Hypothalamus (tissue), 51 donors: ENCODE results near the gene ZC3H7B.
"Not testable (repeated sequence)": the region's sequence is repeated elsewhere in the genome, so short reads cannot be mapped to it uniquely, and the experiment has no call there.

Experiments used
- DNase-seq, 51 donors: peaks; one replicate each; lab custom pipeline; 2025; lab: John Stamatoyannopoulos, UW

ZC3H7B gene

GRCh38 chr22:41368543-41369423 is 67.5 kb downstream of the ZC3H7B start:
- peak in 32 of 51 donors; percentile 5 to 63 (median 24) for DNase-seq

- DNase-seq = peak in 3 of 51 donors; percentile 17 to 63 (median 42)
Observed at GRCh38 chr22:41369424-41369745, 68.1 kb downstream of the ZC3H7B start.

GRCh38 chr22:41369837-41370236 is 68.5 kb downstream of the ZC3H7B start:
- no peak for DNase-seq

- DNase-seq = no peak
Observed at GRCh38 chr22:41377846-41378245, 76.5 kb downstream of the ZC3H7B start.

- peak in 2 of 51 donors; percentile 51 to 65 for DNase-seq
Observed at GRCh38 chr22:41380993-41381328, 79.6 kb downstream of the ZC3H7B start.

- DNase-seq = peak; percentile 86 to 100 (median 99)
Observed at GRCh38 chr22:41381329-41382097, 80.2 kb downstream of the ZC3H7B start, which contains the start of gene TEF. Gene TEF (plus strand): TSS chr22:41381942. CDS start chr22:41382045, 103 bp downstream.

GRCh38 chr22:41382098-41382578 is 80.8 kb downstream of the ZC3H7B start:
- peak in 48 of 51 donors; percentile 19 to 94 (median 81) for DNase-seq

- DNase-seq = peak in 19 of 51 donors; percentile 32 to 63 (median 49)
Observed at GRCh38 chr22:41382610-41383009, 81.3 kb downstream of the ZC3H7B start.

- no peak for DNase-seq
Observed at GRCh38 chr22:41383085-41383484, 81.8 kb downstream of the ZC3H7B start.

GRCh38 chr22:41384128-41384527 is 82.8 kb downstream of the ZC3H7B start:
- no peak for DNase-seq

GRCh38 chr22:41387341-41387740 is 86.0 kb downstream of the ZC3H7B start:
- no peak for DNase-seq

- DNase-seq = no peak
Observed at GRCh38 chr22:41394012-41394356, 92.7 kb downstream of the ZC3H7B start.

GRCh38 chr22:41395531-41396240 is 94.4 kb downstream of the ZC3H7B start:
- DNase-seq = no peak

- no peak for DNase-seq
Observed at GRCh38 chr22:41397143-41397811, 96.0 kb downstream of the ZC3H7B start.

- no peak for DNase-seq
Observed at GRCh38 chr22:41398921-41399320, 97.6 kb downstream of the ZC3H7B start.

- peak in 50 of 51 donors; percentile 32 to 93 (median 78) for DNase-seq
Observed at GRCh38 chr22:41401781-41402648, 100.7 kb downstream of the ZC3H7B start.

GRCh38 chr22:41402851-41403250 is 101.5 kb downstream of the ZC3H7B start:
- not testable (repeated sequence) for DNase-seq

GRCh38 chr22:41403532-41404318 is 102.4 kb downstream of the ZC3H7B start:
- peak; percentile 60 to 99 (median 97) for DNase-seq

GRCh38 chr22:41405588-41405987 is 104.3 kb downstream of the ZC3H7B start:
- no peak for DNase-seq
